ENCODE data around the gene GABRG3. TPM values are rescaled to one million over a fixed set of nuclear protein-coding genes. Genes with fewer than 3 reads are reported as not detected.

GABRG3 gene
- total RNA-seq, 1 donor from 2014 or later = not detected

GRCh38 chr15:27201425-27201824, 230.4 kb downstream of the GABRG3 start:
- H3K4me3 ChIP-seq = no peak overlapping the region
- H3K36me3 ChIP-seq = no peaks in the 10 kb centered on the region
- H3K27me3 ChIP-seq = no peaks in the 10 kb centered on the region
- TF ChIP-seq POLR2AphosphoS5 (IDR thresholded peaks at IDR 0.05; ENCODE audit: insufficient read depth in 1 of 2, low read depth in 1 of 2) = no peak
- TF ChIP-seq POLR2A (IDR thresholded peaks at IDR 0.05) = no peak
- TF ChIP-seq, protein P1, sequence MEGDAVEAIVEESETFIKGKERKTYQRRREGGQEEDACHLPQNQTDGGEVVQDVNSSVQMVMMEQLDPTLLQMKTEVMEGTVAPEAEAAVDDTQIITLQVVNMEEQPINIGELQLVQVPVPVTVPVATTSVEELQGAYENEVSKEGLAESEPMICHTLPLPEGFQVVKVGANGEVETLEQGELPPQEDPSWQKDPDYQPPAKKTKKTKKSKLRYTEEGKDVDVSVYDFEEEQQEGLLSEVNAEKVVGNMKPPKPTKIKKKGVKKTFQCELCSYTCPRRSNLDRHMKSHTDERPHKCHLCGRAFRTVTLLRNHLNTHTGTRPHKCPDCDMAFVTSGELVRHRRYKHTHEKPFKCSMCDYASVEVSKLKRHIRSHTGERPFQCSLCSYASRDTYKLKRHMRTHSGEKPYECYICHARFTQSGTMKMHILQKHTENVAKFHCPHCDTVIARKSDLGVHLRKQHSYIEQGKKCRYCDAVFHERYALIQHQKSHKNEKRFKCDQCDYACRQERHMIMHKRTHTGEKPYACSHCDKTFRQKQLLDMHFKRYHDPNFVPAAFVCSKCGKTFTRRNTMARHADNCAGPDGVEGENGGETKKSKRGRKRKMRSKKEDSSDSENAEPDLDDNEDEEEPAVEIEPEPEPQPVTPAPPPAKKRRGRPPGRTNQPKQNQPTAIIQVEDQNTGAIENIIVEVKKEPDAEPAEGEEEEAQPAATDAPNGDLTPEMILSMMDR (IDR thresholded peaks at IDR 0.05) = no peak
- intact Hi-C loops (cut with DNase I) = no loop called here
- H3K4me1 ChIP-seq = no peaks in the 10 kb centered on the region
- H3K27ac ChIP-seq = no peak overlapping the region
- H3K9me3 ChIP-seq = no peaks in the 10 kb centered on the region
- no peak for DNase-seq (ENCODE audit: extremely low spot score in 2 of 2)

DNA sequence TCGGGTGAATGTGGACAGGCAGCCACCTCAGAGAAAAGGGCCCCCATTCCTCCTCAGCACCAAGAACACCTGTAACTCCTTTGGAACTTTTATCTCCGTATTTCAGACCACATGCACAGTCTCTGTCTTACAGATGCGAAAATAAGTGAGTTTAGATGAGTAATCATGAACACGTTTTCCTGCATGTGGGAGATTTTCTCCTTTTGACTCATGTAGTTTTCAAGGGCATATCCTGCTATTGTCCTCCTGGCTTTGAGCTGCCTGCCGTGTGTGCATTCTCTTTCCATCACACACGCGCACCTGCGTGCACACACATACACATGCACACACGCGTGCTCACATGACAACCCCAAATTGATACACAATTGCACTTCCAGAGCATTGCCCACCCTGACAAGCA, 239.2 kb downstream of the GABRG3 start:
- no peak for TF ChIP-seq POLR2A (IDR thresholded peaks at IDR 0.05)
- TF ChIP-seq POLR2AphosphoS5 (IDR thresholded peaks at IDR 0.05; ENCODE audit: insufficient read depth in 1 of 2, low read depth in 1 of 2) = no peak
- TF ChIP-seq, protein P1 (IDR thresholded peaks at IDR 0.05) = no peak
- Histone ChIP-seq H3K27ac (no peak overlapping the region), H3K9me3 (no peaks in the 10 kb centered on the region), H3K36me3 (no peaks in the 10 kb centered on the region), H3K27me3 (no peaks in the 10 kb centered on the region), H3K4me3 (no peak overlapping the region), H3K4me1 (no peaks in the 10 kb centered on the region)
- DNase-seq (ENCODE audit: extremely low spot score in 2 of 2) = no peak
- intact Hi-C loops (cut with DNase I) = no loop called here

- TF ChIP-seq POLR2AphosphoS5 (IDR thresholded peaks at IDR 0.05; ENCODE audit: insufficient read depth in 1 of 2, low read depth in 1 of 2) = no peak
- TF ChIP-seq, protein P1 (IDR thresholded peaks at IDR 0.05) = no peak
- TF ChIP-seq POLR2A (IDR thresholded peaks at IDR 0.05) = no peak
- H3K9me3 ChIP-seq = no peaks in the 10 kb centered on the region
- H3K27me3 ChIP-seq = no peaks in the 10 kb centered on the region
- no peak overlapping the region for H3K4me3 ChIP-seq
- no peaks in the 10 kb centered on the region for H3K36me3 ChIP-seq
- intact Hi-C loops (cut with DNase I) = no loop called here
- no peak overlapping the region for H3K27ac ChIP-seq
- no peaks in the 10 kb centered on the region for H3K4me1 ChIP-seq
- DNase-seq (ENCODE audit: extremely low spot score in 2 of 2) = no peak
These were observed 243.1 kb downstream of the GABRG3 start for GRCh38 chr15:27214032-27214431.

- Histone ChIP-seq H3K27ac (no peak overlapping the region), H3K27me3 (no peaks in the 10 kb centered on the region), H3K4me3 (no peak overlapping the region), H3K9me3 (no peaks in the 10 kb centered on the region), H3K36me3 (no peaks in the 10 kb centered on the region), H3K4me1 (no peaks in the 10 kb centered on the region)
- no peak for TF ChIP-seq POLR2A (IDR thresholded peaks at IDR 0.05)
- TF ChIP-seq POLR2AphosphoS5 (IDR thresholded peaks at IDR 0.05; ENCODE audit: insufficient read depth in 1 of 2, low read depth in 1 of 2) = no peak
- TF ChIP-seq, protein P1 (IDR thresholded peaks at IDR 0.05) = no peak
- DNase-seq (ENCODE audit: extremely low spot score in 2 of 2) = no peak
- intact Hi-C loops (cut with DNase I) = no loop called here
These were observed 244.0 kb downstream of the GABRG3 start for GRCh38 chr15:27214961-27215360.

GRCh38 chr15:27218426-27218825, 247.4 kb downstream of the GABRG3 start:
- Histone ChIP-seq H3K4me3 (no peak overlapping the region), H3K27ac (no peak overlapping the region), H3K9me3 (no peaks in the 10 kb centered on the region), H3K4me1 (no peaks in the 10 kb centered on the region), H3K27me3 (no peaks in the 10 kb centered on the region), H3K36me3 (no peaks in the 10 kb centered on the region)
- TF ChIP-seq POLR2AphosphoS5 (IDR thresholded peaks at IDR 0.05; ENCODE audit: insufficient read depth in 1 of 2, low read depth in 1 of 2) (no peak), POLR2A (IDR thresholded peaks at IDR 0.05) (no peak)
- TF ChIP-seq, protein P1 (IDR thresholded peaks at IDR 0.05) = no peak
- no peak for DNase-seq (ENCODE audit: extremely low spot score in 2 of 2)
- intact Hi-C loops (cut with DNase I) = no loop called here

All from vagina (tissue), 2 donors.